Stimulated activated CD4-positive, alpha-beta T cell treated with anti-CD3 and anti-CD28 coated beads, Interleukin-1b, Interleukin-23, amount 100 ng/mL, for 1 hour (primary cell): ENCODE measurements around the gene MAP3K13.

Experiments
- DNase-seq, 2 donors: peaks; one replicate each; pipeline ENCODE4 v3.0.0-alpha.2; 2020; ENCODE audit warnings: low read depth in 2 of 2

Gene MAP3K13

DNA sequence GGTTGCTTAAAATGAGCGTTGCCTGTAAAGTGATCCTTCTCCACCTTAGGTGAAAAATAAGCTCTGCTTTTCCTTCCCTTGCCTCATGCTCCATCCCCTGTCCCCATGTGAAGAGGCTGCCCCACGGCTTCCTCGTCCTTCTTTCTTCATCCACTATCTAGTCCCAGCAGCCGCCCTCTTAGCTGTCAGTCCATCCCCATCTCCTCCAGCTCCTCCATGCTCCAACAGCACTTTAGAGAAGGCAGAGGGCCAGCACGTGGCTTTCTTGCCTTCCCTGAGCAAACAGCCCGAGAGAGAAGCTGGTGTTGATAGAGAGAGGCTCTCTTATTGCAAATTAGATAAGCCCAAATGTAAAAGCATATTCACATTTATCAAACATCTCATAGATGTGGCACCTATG lies 144.9 kb downstream of the MAP3K13 start:
- no peak for DNase-seq

DNA sequence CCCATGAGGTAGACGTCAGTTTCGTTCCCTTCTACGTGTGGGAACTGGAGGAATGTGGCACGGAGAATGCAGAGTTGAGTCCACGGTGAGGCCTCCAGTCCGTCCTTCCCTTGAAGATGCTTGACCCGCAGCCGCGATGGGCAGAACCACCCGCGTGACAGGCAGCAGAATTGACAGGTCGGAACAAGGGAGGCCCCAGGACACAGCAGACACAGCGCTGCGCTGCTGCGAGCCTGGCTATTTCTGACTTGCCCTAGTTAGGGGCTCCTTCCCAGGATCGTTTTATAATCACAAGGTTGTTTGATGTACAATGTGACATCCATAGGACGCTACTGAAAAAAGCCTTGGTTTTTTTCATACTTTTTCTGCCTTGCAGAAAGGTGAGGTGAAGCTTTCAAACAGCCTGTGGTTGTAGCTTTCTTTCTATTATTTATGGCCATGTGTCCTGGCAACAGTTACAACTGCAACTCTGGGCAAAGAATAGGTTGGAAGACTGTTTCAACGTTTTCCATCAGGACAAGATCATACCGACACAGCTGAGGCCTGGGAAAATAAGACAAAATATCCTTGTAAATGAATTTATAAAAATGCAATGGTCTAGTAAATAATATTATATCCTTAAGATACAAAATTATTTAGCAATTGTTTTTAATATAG lies 145.5 kb downstream of the MAP3K13 start:
- DNase-seq: no peak

DNA sequence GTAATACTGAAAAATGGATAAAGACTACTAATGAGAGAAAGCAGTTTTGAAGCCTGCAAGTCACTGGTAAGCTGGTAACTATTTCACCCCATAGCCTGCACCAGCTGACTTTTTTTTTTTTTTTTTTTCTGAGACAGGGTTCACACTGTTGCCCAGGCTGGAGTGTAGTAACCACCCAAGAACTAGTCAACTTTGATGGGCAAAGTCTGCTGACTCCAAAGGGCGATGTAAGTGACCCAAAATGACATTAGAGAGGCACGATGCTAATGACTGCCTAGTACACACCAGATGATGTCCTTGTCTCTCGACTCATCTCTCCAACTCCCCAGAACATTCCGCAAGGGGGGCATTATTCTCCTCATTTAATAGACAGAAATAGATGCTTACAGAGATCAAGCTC lies 148.8 kb downstream of the MAP3K13 start:
- no peak for DNase-seq

DNA sequence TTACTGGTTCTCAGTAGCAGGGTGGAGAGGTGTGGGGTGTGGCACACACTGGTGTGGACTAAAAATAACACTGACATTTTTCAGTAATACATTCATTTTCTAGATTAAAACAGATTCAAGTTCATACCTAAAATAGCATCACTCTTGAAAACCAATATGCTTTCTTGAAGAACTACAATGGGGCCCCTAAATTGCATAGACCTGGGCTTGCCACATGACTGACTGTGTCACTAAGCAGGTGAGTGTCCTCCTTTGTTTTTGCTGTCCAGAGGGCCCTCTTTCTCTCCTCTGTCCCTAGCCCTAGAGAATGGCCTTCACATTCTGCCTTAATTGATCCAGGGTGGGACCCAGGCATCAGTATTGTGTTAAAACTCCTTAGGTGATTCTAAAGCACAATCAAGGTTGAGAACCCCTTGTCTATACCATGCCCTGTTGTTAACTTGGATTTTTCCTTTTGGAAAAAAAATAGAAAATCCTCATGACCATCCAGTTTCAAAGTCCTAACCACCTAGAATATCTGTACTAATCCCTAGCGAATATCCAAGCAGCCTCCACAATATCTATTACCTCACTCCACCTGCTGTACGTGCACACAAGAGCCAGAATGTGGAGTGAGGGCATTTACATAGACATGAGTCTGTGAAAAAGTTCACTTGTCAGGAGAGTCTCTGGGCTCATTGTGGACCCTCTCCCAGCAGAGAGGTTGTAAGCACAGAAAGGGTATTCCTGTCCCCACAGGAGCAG lies 154.6 kb downstream of the MAP3K13 start:
- DNase-seq: no peak

- no peak for DNase-seq
These were observed 156.1 kb downstream of the MAP3K13 start for GRCh38 chr3:185519021-185519420.

GRCh38 chr3:185521349-185522138 lies 158.6 kb downstream of the MAP3K13 start:
- DNase-seq: no peak

DNA sequence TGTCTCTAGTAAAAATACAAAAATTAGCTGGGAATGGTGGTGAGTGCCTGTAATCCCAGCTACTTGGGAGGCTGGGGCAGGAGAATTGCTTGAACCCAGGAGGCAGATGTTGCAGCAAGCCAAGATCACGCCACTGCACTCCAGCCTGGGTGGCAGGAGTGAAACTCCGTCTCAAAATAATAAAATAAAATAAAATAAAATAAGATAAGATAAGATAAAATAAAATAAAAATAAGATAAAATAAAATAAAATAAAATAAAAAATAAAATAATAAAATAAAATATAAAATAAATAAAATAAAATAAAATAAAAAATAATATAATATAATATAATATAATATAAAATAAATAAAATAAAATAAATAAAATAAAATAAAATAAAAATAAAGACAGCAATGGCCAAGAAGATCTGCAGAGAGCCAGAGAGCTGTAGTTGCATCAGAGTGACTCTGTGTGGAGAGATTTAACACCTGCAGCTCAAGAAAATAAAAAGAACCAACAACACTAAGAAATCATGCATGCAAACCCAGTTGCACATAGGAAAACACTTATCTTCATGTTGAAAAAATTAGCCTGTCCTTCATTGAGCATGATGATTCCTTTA lies 163.5 kb downstream of the MAP3K13 start:
- no peak for DNase-seq

- no peak for DNase-seq
These were observed 164.4 kb downstream of the MAP3K13 start for GRCh38 chr3:185527364-185527763.

DNA sequence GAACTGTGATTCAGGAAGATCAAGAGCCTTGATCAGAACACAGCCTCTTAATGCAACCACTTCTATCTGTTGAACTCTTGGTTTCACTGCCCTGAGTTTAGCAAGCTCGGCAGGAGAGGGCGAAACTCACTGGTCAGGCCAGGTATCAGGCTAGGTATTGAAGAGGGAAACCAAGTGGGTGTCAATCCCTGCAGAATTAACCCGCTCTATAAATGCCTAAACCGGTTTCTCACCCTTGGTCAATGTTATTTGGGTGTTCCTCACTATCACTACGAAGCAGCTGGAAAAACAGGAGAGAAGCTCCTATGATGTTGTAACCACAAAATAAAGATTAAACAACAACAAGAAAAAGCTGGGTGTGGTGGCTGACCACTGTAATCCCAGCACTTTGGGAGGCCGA lies 165.6 kb downstream of the MAP3K13 start:
- no peak for DNase-seq

GRCh38 chr3:185530856-185531255 lies 167.9 kb downstream of the MAP3K13 start:
- no peak for DNase-seq

DNA sequence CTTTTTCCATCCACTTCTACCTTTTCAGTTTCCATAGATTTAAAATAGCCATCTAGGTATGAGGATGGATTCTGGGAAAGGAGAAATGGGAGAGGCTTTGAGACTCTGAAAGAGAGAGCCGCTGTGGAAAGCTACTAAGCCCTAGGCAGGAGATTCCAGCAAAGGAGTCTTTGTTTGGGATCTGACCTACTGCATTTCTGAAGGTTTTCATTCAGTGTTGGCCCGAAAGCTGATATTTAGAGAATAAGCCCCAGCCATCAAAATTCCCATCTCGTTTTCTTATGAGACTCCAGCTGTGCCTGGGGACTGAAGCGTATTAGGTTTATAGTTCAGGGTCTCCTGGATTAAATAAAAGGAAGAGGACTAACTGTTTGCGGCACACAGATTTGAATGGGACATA lies 170.0 kb downstream of the MAP3K13 start:
- DNase-seq: no peak

GRCh38 chr3:185534511-185534910 lies 171.6 kb downstream of the MAP3K13 start:
- DNase-seq: no peak

DNA sequence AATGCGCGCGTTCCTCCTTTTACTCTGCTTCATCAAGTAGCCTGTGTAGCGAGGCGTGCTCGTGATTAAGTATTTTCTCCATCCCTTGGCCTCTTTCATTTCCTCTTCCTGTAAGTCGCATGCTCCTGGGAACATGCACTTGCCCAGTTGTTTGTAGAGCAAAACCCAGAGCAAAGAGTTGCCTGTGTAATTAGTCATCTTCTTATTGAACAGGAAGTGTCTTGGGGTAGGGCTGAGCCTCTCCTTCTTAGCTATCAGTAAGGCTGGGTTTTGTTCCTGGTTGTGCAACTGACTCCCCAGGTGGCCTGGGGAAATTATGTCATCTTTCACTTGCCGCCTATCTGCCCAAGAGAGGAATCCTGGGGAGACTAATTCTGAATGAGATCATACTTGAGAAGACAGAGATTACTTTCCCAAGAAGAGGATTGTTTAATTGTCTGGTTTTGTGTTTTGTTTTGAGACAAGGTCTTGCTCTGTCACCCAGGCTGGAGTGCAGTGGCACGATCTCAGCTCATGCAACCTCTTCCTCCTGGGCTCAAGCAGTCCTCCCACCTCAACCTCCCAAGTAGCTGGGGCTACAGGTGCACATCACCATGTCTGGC lies 174.5 kb downstream of the MAP3K13 start:
- no peak for DNase-seq
